ENCODE measurements around the gene GRIK3.

DNA sequence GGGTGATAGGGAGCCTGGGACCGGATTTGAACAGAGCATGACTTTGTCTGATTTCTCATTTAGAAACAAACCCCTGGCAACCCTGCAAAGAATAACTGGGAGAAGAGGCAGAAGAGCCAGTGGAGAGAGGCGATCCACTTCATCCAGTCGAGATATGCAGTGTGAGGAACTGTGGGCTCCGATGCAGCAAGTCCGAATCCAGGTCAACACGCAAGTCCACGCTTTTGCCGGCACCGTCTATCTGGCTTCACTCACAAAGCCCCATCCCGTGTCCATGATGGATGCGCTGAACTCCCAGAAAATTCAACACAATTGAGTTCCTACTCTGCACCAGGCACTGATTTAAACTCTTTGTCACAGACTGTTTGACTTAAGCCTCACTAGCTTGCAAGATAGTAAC, 191.3 kb downstream of the GRIK3 start:
- TF ChIP-seq CTCF (IDR thresholded peaks at IDR 0.05; ENCODE audit: low read depth, low read length, missing input control) (no peak), EGR1 (IDR thresholded peaks at IDR 0.05; ENCODE audit: low read depth in 2 of 2) (no peak), HNF4G (IDR thresholded peaks at IDR 0.05) (no peak)

Data from liver (tissue), 3 donors.